H1 (cell line): ENCODE results near the gene SEMA3B. TPM values are rescaled to one million over a fixed set of nuclear protein-coding genes. Genes with fewer than 3 reads are reported as not detected.
A peak's percentile ranks its signal among the peaks of the same experiment; 100 is the strongest.

Experiments used
- CTCF ChIA-PET: fragments of 300-600 bp; sonication (Branson Sonifier 250); formaldehyde crosslinking; loops from one replicate; lab custom pipeline; 2021; ENCODE audit not compliant: partially characterized antibody; lab: Charles Lee
- POLR2A ChIA-PET: fragments of 300-600 bp; sonication (Branson Sonifier 250); formaldehyde crosslinking; loops from one replicate; lab custom pipeline; 2021; ENCODE audit warnings: inconsistent platforms; ENCODE audit not compliant: partially characterized antibody; lab: Charles Lee
- DNase-seq, 2 experiments: peaks; one replicate each; pipeline versions ENCODE4 v3.0.0 to v3.0.0-alpha.2; 2010 to 2022; ENCODE audit warnings: low spot score in 2 of 2, low read depth in 1 of 2, mixed read lengths in 1 of 2
- FAIRE-seq: peaks from 2 replicates; lab custom pipeline; 2011; peaks lifted over from hg19 to GRCh38; lab: Jason Lieb, UNC
- H2AFZ ChIP-seq: 2 replicates; pipeline ENCODE4 v1.8.1; 2012; ENCODE audit warnings: low read length, inconsistent platforms
- H2AK5ac ChIP-seq: 2 replicates; pipeline ENCODE4 v1.6.1; 2013; ENCODE audit warnings: low read depth, low read length
- H2BK120ac ChIP-seq: replicated peaks from 2 replicates; pipeline ENCODE3; 2013; ENCODE audit warnings: low read depth, low read length, inconsistent platforms
- H2BK12ac ChIP-seq: 2 replicates; pipeline ENCODE4 v1.6.1; 2013; ENCODE audit warnings: low read depth, low read length
- H2BK15ac ChIP-seq: 2 replicates; pipeline ENCODE4 v1.6.1; 2013; ENCODE audit warnings: low read length
- H2BK20ac ChIP-seq: 2 replicates; pipeline ENCODE4 v1.6.1; 2013; ENCODE audit warnings: low read length
- H2BK5ac ChIP-seq: 2 replicates; pipeline ENCODE4 v1.6.1; 2013; ENCODE audit warnings: low read depth, low read length
- H3K14ac ChIP-seq: 2 replicates; pipeline ENCODE4 v1.6.1; 2013; ENCODE audit warnings: inconsistent platforms; ENCODE audit not compliant: insufficient read length
- H3K18ac ChIP-seq: 2 replicates; pipeline ENCODE4 v1.6.1; 2013; ENCODE audit warnings: low read length; ENCODE audit errors: extremely low read depth
- H3K23ac ChIP-seq: 2 replicates; pipeline ENCODE4 v1.6.1; 2013; ENCODE audit warnings: inconsistent platforms; ENCODE audit not compliant: insufficient read length
- H3K23me2 ChIP-seq: 2 replicates; pipeline ENCODE4 v1.6.1; 2013; ENCODE audit warnings: low read depth, low read length
- H3K27ac ChIP-seq: 2 replicates; pipeline ENCODE4 v1.6.1; 2011; ENCODE audit warnings: low read depth, low read length, inconsistent platforms
- H3K27me3 ChIP-seq, 4 experiments: replicated peaks in 1 of 4; 1 replicate in 1 of 4; 2 replicates in 3 of 4; pipeline versions ENCODE4 v1.6.1 to v1.8.1; 2011 to 2013; ENCODE audit warnings: low read length in 3 of 4, mild to moderate bottlenecking in 3 of 4, inconsistent platforms in 2 of 4, mixed read lengths in 2 of 4, moderate library complexity in 1 of 4; ENCODE audit not compliant: control insufficient read depth in 3 of 4, insufficient read depth in 3 of 4; ENCODE audit errors: extremely low read depth in 1 of 4
- H3K36me3 ChIP-seq, 4 experiments: 2 replicates each; pipeline versions ENCODE4 v1.6.1 to v1.8.1; 2011 to 2013; ENCODE audit warnings: mild to moderate bottlenecking in 4 of 4, low read length in 3 of 4, moderate library complexity in 2 of 4, control low read depth in 1 of 4, inconsistent platforms in 1 of 4; ENCODE audit not compliant: insufficient read depth in 4 of 4, control insufficient read depth in 2 of 4
- H3K4ac ChIP-seq: replicated peaks from 2 replicates; pipeline ENCODE3; 2013; ENCODE audit warnings: low read length, low read depth, mixed read lengths, inconsistent platforms; ENCODE audit not compliant: insufficient read length
- H3K4me1 ChIP-seq, 4 experiments: replicated peaks in 1 of 4; 1 replicate in 1 of 4; 2 replicates in 3 of 4; pipeline versions ENCODE4 v1.6.1 to v1.8.1; 2011 to 2013; ENCODE audit warnings: low read length in 3 of 4, inconsistent platforms in 2 of 4, mixed read lengths in 1 of 4; ENCODE audit not compliant: insufficient read depth in 4 of 4, control insufficient read depth in 3 of 4
- H3K4me2 ChIP-seq, 2 experiments: 2 replicates each; pipeline versions ENCODE4 v1.6.1 to v1.8.1; 2011 to 2013; ENCODE audit warnings: low read depth in 2 of 2, low read length in 2 of 2, control low read depth in 1 of 2, inconsistent platforms in 1 of 2, mild to moderate bottlenecking in 1 of 2; ENCODE audit not compliant: insufficient read depth in 1 of 2
- H3K4me3 ChIP-seq, 4 experiments: fragments of 200-600, 300-600 bp in 1 of 4; sonication (generic), shearing (Covaris generic), sonication (Bioruptor Twin) in 1 of 4; 2 replicates each; pipeline versions ENCODE4 v1.5.1 to v1.8.1; 2011 to 2016; ENCODE audit warnings: low read length in 4 of 4, low read depth in 3 of 4, control low read depth in 2 of 4, inconsistent platforms in 2 of 4, mild to moderate bottlenecking in 2 of 4, mixed read lengths in 1 of 4, moderate library complexity in 1 of 4; ENCODE audit not compliant: insufficient read depth in 2 of 4; ENCODE audit errors: extremely low read depth in 1 of 4
- H3K56ac ChIP-seq: replicated peaks from 2 replicates; pipeline ENCODE3; 2013; ENCODE audit warnings: low read depth, mild to moderate bottlenecking, mixed read lengths, low read length, inconsistent platforms; ENCODE audit not compliant: insufficient read length
- H3K79me1 ChIP-seq: 2 replicates; pipeline ENCODE4 v1.6.1; 2013; ENCODE audit warnings: low read depth, low read length, control low read depth
- H3K79me2 ChIP-seq, 2 experiments: 2 replicates each; pipeline versions ENCODE4 v1.6.1 to v1.8.1; 2012 to 2013; ENCODE audit warnings: low read length in 2 of 2, mild to moderate bottlenecking in 2 of 2, inconsistent platforms in 1 of 2; ENCODE audit not compliant: insufficient read depth in 2 of 2, control insufficient read depth in 1 of 2
- H3K9ac ChIP-seq, 4 experiments: replicated peaks in 1 of 4; 1 replicate in 1 of 4; 2 replicates in 3 of 4; pipeline versions ENCODE4 v1.6.1 to v1.8.1; 2011 to 2013; ENCODE audit warnings: low read depth in 3 of 4, low read length in 3 of 4, control low read depth in 2 of 4, mild to moderate bottlenecking in 2 of 4, moderate library complexity in 2 of 4, inconsistent platforms in 1 of 4; ENCODE audit errors: extremely low read depth in 1 of 4
- H3K9me3 ChIP-seq, 2 experiments: 2 replicates each; pipeline versions ENCODE4 v1.6.1 to v1.8.1; 2012 to 2013; ENCODE audit warnings: mild to moderate bottlenecking in 2 of 2, moderate library complexity in 2 of 2, control low read depth in 1 of 2, inconsistent platforms in 1 of 2, low read depth in 1 of 2, low read length in 1 of 2, mixed read lengths in 1 of 2; ENCODE audit not compliant: insufficient read depth in 2 of 2
- H4K20me1 ChIP-seq, 2 experiments: replicated peaks in 1 of 2; 2 replicates each; pipeline versions ENCODE3 to v1.8.1; 2011 to 2013; ENCODE audit warnings: inconsistent platforms in 2 of 2, low read length in 2 of 2, mild to moderate bottlenecking in 1 of 2; ENCODE audit not compliant: insufficient read depth in 2 of 2, control insufficient read depth in 1 of 2
- H4K5ac ChIP-seq: 2 replicates; pipeline ENCODE4 v1.6.1; 2013; ENCODE audit warnings: low read length, low read depth, mixed read lengths, inconsistent platforms; ENCODE audit not compliant: insufficient read length
- H4K8ac ChIP-seq: 2 replicates; pipeline ENCODE4 v1.8.0; 2013; ENCODE audit warnings: mild to moderate bottlenecking, moderate library complexity, low read length, inconsistent platforms; ENCODE audit not compliant: insufficient read depth; ENCODE audit errors: extremely low read depth
- H4K91ac ChIP-seq: replicated peaks from 2 replicates; pipeline ENCODE3; 2013; ENCODE audit warnings: low read length, mixed read lengths, inconsistent platforms; ENCODE audit not compliant: insufficient read length
- CTBP2 ChIP-seq: IDR thresholded peaks from 2 replicates; pipeline ENCODE4 v1.7.0; 2011; ENCODE audit warnings: borderline replicate concordance, mild to moderate bottlenecking, moderate library complexity, mixed read lengths, low read length; ENCODE audit not compliant: insufficient read depth, insufficient read length
- EP300 ChIP-seq, 2 experiments: IDR thresholded peaks; 1 replicate in 1 of 2; 2 replicates in 1 of 2; pipeline ENCODE4 v1.6.1; 2011 to 2012; ENCODE audit warnings: low read depth in 2 of 2, low read length in 2 of 2, mild to moderate bottlenecking in 2 of 2, borderline replicate concordance in 1 of 2, inconsistent platforms in 1 of 2, moderate library complexity in 1 of 2
- JUND ChIP-seq: IDR thresholded peaks from 2 replicates; pipeline ENCODE4 v1.6.1; 2011; ENCODE audit warnings: mild to moderate bottlenecking, improper control_type of control experiment, low read length
- POLR2A ChIP-seq, 2 experiments: IDR thresholded peaks; 1 replicate in 1 of 2; 2 replicates in 1 of 2; pipeline ENCODE4 v1.6.1; 2011; ENCODE audit warnings: low read depth in 2 of 2, low read length in 2 of 2, mild to moderate bottlenecking in 2 of 2; ENCODE audit errors: control extremely low read depth in 1 of 2
- POLR2AphosphoS5 ChIP-seq: IDR thresholded peaks from 2 replicates; pipeline ENCODE4 v1.6.1; 2011; ENCODE audit warnings: low read depth, low read length
- RAD21 ChIP-seq, 2 experiments: IDR thresholded peaks in 1 of 2; conservative IDR thresholded peaks in 1 of 2; 2 replicates each; pipeline ENCODE4 v1.6.1; 2011; ENCODE audit warnings: low read depth in 2 of 2, low read length in 2 of 2, improper control_type of control experiment in 1 of 2, inconsistent platforms in 1 of 2, mild to moderate bottlenecking in 1 of 2, moderate library complexity in 1 of 2
- SP1 ChIP-seq: IDR thresholded peaks from 2 replicates; pipeline ENCODE4 v1.6.1; 2011; ENCODE audit warnings: low read depth, low read length
- TBP ChIP-seq: IDR thresholded peaks from 2 replicates; pipeline ENCODE4 v1.6.1; 2011; ENCODE audit warnings: low read depth, low read length, improper control_type of control experiment
- TCF12 ChIP-seq: IDR thresholded peaks from 2 replicates; pipeline ENCODE4 v1.6.1; 2011; ENCODE audit warnings: low read depth, mild to moderate bottlenecking, low read length
- WGBS, 2 experiments: shearing (Covaris generic) in 1 of 2; methylation state at CpG; one replicate each; pipeline versions ENCODE4 v1.1.6 to v1.1.7; 2013 to 2015; ENCODE audit warnings: low lambda C conversion rate in 2 of 2, mixed read lengths in 2 of 2, inconsistent platforms in 1 of 2, low coverage in 1 of 2, missing lambda C conversion rate in 1 of 2; ENCODE audit not compliant: insufficient replicate concordance in 2 of 2, insufficient coverage in 1 of 2, insufficient read length in 1 of 2; ENCODE audit errors: extremely low coverage in 1 of 2, missing lambda C conversion rate in 1 of 2; 5-methylcytosine and 5-hydroxymethylcytosine counted together
- polyA plus RNA-seq, 7 experiments: library from polyadenylated mRNA; depleted of rRNA in 3 of 7; stranded (reverse) in 5 of 7; unstranded in 2 of 7; fragments of >200 nt in 5 of 7; fragments of 200-250 nt in 2 of 7; gene quantifications; 1 replicate in 5 of 7; 2 replicates in 1 of 7; 4 replicates in 1 of 7; pipeline versions ENCODE4 v1.2.1 to v1.2.3, GENCODE V29; 2011 to 2013; ENCODE audit warnings: missing spikeins in 2 of 7, mixed read lengths in 2 of 7
- total RNA-seq: library from RNA; stranded (reverse); fragmentation: NEBNext Ultra II Directional; extraction: Animal tissue kit (Norgen Biotek cat#: 25700); gene quantifications from 2 replicates; pipeline ENCODE4 v1.2.1, GENCODE V29; 2021
- TF ChIP-seq, protein P1 (sequence below), 3 experiments: IDR thresholded peaks; 1 replicate in 2 of 3; 2 replicates in 1 of 3; pipeline versions ENCODE4 v1.5.1 to v1.6.1; 2011; ENCODE audit warnings: low read length in 3 of 3, mild to moderate bottlenecking in 3 of 3, inconsistent platforms in 2 of 3, low read depth in 1 of 3, moderate library complexity in 1 of 3; ENCODE audit not compliant: insufficient read depth in 1 of 3; ENCODE audit errors: control extremely low read depth in 1 of 3

The SEMA3B gene
- total and polyA plus RNA-seq, 2 of the 8 experiments (the other 6 are each of a cell fraction or from before 2014, with no cell fraction given), result 3.0 to 4.7 TPM

GRCh38 chr3:50239649-50240048 lies 29.3 kb upstream of the SEMA3B start:
- Histone ChIP-seq H2BK5ac (0 out of 2 replicates have a peak overlapping the region, but pooled peaks have one; percentile 18), H3K9me3 (no peaks in the 10 kb centered on the region), H3K4me3 (0 out of 8 replicates have a peak overlapping the region, but pooled peaks of 1 of the 4 experiments have one; percentile 14), H4K5ac (no peak overlapping the region), H3K4me1 (peaks cover 6 to 67% (median 61%) of the 10 kb centered on the region in 4 experiments), H3K56ac (no peak overlapping the region), H3K27me3 (no peaks in the 10 kb centered on the region), H2BK12ac (0 out of 2 replicates have a peak overlapping the region, but pooled peaks have one; percentile 31), H2BK20ac (peak overlapping the region; percentile 56; the same call in 1 of the 2 replicates), H3K23me2 (peaks cover 21% of the 10 kb centered on the region; the same call in 1 of the 2 replicates), H4K20me1 (peaks cover 15 to 41% of the 10 kb centered on the region in 2 experiments), H3K18ac (peak overlapping the region; percentile 62; the same call in 1 of the 2 replicates), H3K14ac (no peak overlapping the region), H2BK120ac (no peak overlapping the region), H4K8ac (no peak overlapping the region), H3K4ac (no peak overlapping the region), H2BK15ac (0 out of 2 replicates have a peak overlapping the region, but pooled peaks have one; percentile 31), H3K23ac (no peak overlapping the region), H3K9ac (no peak overlapping the region), H2AFZ (no peak overlapping the region), H2AK5ac (no peak overlapping the region), H3K27ac (no peak overlapping the region), H3K36me3 (peaks cover 0 to 3% (median 0%) of the 10 kb centered on the region in 4 experiments; a peak in 1 of 8 replicates), H4K91ac (no peak overlapping the region), H3K79me1 (peaks cover 23% of the 10 kb centered on the region), H3K79me2 (peaks cover 33 to 82% of the 10 kb centered on the region in 2 experiments), H3K4me2 (peak overlapping the region; percentile 33 to 96; a peak in 3 of 4 replicates)
- FAIRE-seq (no peak), DNase-seq (no peak)
- ChIA-PET POLR2A (interaction anchor here (1.1 to 3.4 kb wide), 5 partner anchors 11 to 44 kb away, joined by 3 to 41 read pairs (median 9); no protein-coding TSS in a partner anchor), CTCF (interaction anchor here (1.7 to 53.5 kb wide), 4 partner anchors 18 to 116 kb away, joined by 5 to 2149 read pairs (median 1135); partner anchors contain the start of genes GNAI2, GNAT1, LSMEM2 and SEMA3B)
- 71% methylated on average over 4 of the region's 4 CpGs; no CpG with 5 or more reads in 1 of the 2 experiments for WGBS, 2 experiments
- TF ChIP-seq TBP, result no peak
- TF ChIP-seq POLR2AphosphoS5, result no peak
- no peak for TF ChIP-seq TCF12
- no peak for TF ChIP-seq CTBP2
- TF ChIP-seq EP300 (IDR thresholded peaks at IDR 0.05; ENCODE audit: borderline replicate concordance in 1 of 2, low read depth in 2 of 2, low read length in 2 of 2), result no peak
- TF ChIP-seq, protein P1, sequence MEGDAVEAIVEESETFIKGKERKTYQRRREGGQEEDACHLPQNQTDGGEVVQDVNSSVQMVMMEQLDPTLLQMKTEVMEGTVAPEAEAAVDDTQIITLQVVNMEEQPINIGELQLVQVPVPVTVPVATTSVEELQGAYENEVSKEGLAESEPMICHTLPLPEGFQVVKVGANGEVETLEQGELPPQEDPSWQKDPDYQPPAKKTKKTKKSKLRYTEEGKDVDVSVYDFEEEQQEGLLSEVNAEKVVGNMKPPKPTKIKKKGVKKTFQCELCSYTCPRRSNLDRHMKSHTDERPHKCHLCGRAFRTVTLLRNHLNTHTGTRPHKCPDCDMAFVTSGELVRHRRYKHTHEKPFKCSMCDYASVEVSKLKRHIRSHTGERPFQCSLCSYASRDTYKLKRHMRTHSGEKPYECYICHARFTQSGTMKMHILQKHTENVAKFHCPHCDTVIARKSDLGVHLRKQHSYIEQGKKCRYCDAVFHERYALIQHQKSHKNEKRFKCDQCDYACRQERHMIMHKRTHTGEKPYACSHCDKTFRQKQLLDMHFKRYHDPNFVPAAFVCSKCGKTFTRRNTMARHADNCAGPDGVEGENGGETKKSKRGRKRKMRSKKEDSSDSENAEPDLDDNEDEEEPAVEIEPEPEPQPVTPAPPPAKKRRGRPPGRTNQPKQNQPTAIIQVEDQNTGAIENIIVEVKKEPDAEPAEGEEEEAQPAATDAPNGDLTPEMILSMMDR (IDR thresholded peaks at IDR 0.05; ENCODE audit: control extremely low read depth in 1 of 3, insufficient read depth in 1 of 3, low read depth in 1 of 3, low read length in 3 of 3), result peak in 1 of 3 experiments; percentile 12; a peak in 1 of 4 replicates
- 0 out of 4 replicates have a peak, but pooled peaks of 1 of the 2 experiments have one; percentile 8 for TF ChIP-seq RAD21 (IDR thresholded peaks at IDR 0.05 in 1 of 2, conservative IDR thresholded peaks at IDR 0.05 in 1 of 2; ENCODE audit: low read depth in 2 of 2, low read length in 2 of 2)
- no peak for TF ChIP-seq POLR2A (IDR thresholded peaks at IDR 0.05; ENCODE audit: control extremely low read depth in 1 of 2, low read depth in 2 of 2, low read length in 2 of 2)
- no peak for TF ChIP-seq SP1
- no peak for TF ChIP-seq JUND
